ENCODE results near the gene CPE.

CPE gene

DNA sequence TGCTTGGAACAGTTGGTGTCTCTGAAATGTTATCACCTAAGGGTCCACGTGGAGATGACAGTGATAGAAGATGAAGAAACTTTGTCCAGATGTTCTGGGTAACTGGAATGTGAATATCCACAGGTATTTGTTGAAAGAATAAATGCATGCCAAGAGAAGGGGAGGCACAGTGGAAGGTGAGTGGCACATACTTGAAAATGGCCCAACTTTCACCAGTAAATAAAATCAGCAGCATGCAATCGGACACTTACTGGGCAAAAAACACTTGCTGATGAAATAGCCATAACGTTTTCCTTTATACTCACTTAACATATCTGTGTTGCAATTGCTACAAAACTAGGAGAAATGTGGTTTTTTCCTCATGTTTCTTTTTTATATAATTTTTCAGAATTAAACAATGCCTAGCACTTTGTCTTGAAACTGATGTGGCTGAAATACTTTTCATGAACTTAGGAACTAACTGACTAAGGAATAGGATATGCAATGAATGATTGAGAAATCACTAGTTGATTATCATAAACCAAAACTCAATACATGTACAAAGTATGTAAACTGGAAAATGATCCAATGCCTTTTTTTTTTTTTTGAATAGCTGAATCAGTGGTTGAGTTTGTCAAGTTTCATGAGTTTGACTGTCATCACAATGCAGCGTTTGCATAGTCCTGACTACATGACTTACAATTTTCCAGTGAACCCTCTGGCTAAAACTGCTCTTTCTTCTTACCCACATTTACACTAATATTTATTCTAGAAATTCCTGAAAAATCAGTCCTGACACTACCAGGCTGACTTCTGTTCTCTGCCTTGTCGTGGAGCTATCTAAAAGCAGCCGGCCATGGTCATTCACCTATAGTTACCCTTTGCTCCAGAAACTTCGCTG lies 127.4 kb downstream of the CPE start:
- Mint-ChIP-seq H3K4me1 (peaks cover 5% of the 10 kb centered on the region), H3K27me3 (peaks cover 4% of the 10 kb centered on the region), H3K9me3 (no peaks in the 10 kb centered on the region), H3K27ac (no peak overlapping the region), H3K4me3 (no peak overlapping the region), H3K36me3 (no peaks in the 10 kb centered on the region)
- DNase-seq (ENCODE audit: low spot score in 2 of 2) (no peak), ATAC-seq (ENCODE audit: low read depth) (no peak)

DNA sequence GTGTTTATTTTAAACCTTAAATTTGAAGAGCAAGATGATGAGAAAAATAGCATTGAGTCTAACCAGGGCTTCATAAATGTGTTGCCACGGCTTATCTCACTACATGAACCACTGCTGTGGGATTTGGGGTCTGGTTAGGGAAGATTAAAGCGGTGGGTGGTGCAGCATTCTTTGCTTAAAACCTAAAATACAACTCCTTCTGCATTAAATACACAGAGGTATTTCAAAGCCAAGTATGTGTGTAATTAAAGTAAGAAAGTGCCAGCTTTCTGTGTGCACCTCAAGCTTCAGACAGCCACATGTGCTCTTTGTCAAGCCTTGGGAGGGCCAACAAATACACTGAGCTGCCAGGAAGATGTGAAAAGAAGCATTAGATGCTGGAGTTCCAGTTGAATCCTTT lies 128.0 kb downstream of the CPE start:
- Mint-ChIP-seq H3K4me3 (no peak overlapping the region), H3K4me1 (peaks cover 5% of the 10 kb centered on the region), H3K27ac (no peak overlapping the region), H3K9me3 (no peaks in the 10 kb centered on the region), H3K36me3 (no peaks in the 10 kb centered on the region), H3K27me3 (peaks cover 4% of the 10 kb centered on the region)
- DNase-seq (ENCODE audit: low spot score in 2 of 2): no peak
- ATAC-seq (ENCODE audit: low read depth): no peak

DNA sequence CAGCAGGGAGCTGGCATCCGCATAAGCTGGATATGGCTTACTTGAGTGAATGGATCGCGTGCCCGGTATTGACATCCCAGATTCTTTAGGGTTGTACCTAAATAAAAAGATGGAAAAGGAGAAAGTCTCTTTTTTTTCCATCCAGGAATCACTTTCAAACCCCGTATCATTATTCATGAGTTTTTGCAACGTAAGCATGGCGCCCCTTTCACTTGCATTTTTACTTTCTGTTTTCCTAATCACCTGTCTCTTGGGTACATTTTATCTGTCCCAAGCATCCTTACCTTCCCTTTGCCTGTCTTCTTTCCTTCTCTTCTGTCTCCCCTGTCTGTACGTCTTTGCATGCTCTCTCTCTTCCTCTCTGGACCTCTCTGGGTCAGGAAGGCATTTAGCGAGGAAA lies 128.6 kb downstream of the CPE start:
- DNase-seq (ENCODE audit: low spot score in 2 of 2): no peak
- ATAC-seq (ENCODE audit: low read depth): no peak
- H3K27me3 Mint-ChIP-seq: peaks cover 4% of the 10 kb centered on the region

DNA sequence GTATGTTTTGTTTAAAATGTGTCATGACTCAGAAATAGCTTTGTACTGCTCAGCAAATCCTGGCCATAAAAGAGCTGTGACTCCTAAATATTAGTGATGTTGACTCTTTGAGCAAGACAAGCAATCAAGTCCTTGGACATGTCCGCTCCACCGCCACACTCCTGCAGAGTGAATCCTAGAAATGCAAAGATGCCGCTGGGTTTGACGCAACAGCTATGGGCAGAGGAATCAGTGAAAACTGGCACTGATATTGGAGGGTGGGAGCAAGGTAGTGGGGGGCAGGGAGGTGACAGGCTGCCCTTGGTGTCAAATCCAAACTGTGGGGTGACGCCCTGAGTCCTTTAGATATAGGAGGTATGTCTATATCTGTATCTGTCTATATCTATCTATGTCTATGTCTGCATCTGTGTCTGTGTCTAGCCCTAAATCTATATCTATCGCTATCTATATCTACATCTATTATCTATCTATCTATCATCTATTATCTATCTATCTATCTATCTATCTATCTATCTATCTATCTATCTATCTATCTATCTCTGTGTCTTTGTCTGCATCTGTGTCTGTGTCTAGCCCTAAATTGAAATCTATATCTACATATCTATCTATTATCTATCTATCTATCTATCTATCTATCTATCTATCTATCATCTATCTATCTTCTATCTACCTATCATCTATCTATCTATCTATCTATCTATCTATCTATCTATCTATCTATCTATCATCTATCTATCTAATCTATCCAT lies 129.7 kb downstream of the CPE start:
- Mint-ChIP-seq H3K4me3 (no peak overlapping the region), H3K9me3 (no peaks in the 10 kb centered on the region), H3K4me1 (peaks cover 2% of the 10 kb centered on the region), H3K27ac (no peak overlapping the region), H3K36me3 (no peaks in the 10 kb centered on the region), H3K27me3 (peaks cover 4% of the 10 kb centered on the region)
- ATAC-seq (ENCODE audit: low read depth) (no peak), DNase-seq (ENCODE audit: low spot score in 2 of 2) (no peak)

More for the DNA sequence above, 128.6 kb downstream of the CPE start:
- no peaks in the 10 kb centered on the region for H3K9me3 Mint-ChIP-seq
- H3K27ac Mint-ChIP-seq: no peak overlapping the region
- H3K36me3 Mint-ChIP-seq: no peaks in the 10 kb centered on the region
- H3K4me1 Mint-ChIP-seq: peaks cover 5% of the 10 kb centered on the region
- peak overlapping the region; percentile 4 for H3K4me3 Mint-ChIP-seq

DNA sequence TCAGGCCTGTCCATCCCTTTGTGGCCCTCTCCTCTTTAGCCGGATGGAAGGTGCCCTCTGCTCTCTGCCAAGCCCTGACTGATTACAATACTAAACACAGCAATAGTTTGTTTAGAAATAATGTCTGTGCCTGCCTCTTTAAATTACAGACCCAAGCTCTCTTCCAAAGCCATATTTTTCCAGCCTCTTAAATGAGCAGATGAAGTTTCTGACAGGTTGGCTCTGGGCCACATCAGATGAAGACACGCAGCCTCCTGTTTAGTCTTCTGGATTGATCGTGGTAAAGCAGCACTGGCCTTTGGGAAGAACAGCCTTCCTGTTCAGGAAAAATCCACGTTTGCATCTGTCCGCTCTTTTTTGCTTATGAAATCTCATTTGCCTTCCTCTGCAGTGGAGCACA lies 133.6 kb downstream of the CPE start:
- Mint-ChIP-seq H3K4me1 (peaks cover 2% of the 10 kb centered on the region), H3K9me3 (no peaks in the 10 kb centered on the region), H3K4me3 (no peak overlapping the region), H3K27ac (no peak overlapping the region), H3K36me3 (no peaks in the 10 kb centered on the region), H3K27me3 (peaks cover 4% of the 10 kb centered on the region)
- DNase-seq (ENCODE audit: low spot score in 2 of 2): no peak
- ATAC-seq (ENCODE audit: low read depth): no peak

DNA sequence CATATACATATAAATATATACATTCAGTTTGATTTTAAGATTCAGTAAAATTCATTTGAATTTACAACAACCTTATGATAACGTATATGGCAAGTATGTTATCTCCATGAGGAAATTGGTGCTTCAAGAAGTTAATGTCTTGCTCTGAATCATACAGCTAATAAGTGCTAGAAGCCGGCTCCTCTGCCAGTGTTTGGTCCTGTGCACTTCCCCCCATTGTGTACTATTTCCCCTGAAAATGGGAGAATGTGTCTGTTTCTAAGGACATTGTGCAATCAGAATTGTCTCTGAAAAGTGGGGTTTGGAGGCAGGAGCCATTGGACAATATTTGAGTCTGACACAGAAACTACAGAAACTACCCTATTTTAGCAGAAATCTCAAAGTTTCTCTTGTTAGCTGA lies 135.9 kb downstream of the CPE start:
- ATAC-seq (ENCODE audit: low read depth): no peak
- peaks cover 3% of the 10 kb centered on the region for H3K27me3 Mint-ChIP-seq

DNA sequence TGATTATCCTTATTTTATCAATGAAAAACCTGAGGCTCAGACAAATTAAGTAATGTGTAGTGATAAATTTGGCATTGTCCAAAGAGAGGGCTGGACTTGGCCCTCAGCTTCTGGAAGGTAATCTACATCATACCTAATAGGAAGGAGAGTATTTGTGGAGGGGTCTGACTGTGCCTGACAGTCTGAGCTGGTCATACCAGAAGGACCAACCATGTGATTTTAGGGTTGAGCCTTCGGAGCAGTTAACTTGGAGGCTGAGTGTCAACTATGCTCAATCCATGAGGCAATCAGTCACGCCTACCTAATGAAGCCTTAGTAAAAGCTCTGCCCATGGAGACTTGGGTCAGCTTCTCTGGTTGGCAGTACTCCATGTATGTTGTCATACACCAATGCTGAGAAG lies 136.4 kb downstream of the CPE start:
- peaks cover 1% of the 10 kb centered on the region for H3K27me3 Mint-ChIP-seq
- H3K27ac Mint-ChIP-seq: no peak overlapping the region
- H3K4me3 Mint-ChIP-seq: no peak overlapping the region
- no peak for ATAC-seq (ENCODE audit: low read depth)
- H3K9me3 Mint-ChIP-seq: no peaks in the 10 kb centered on the region
- H3K4me1 Mint-ChIP-seq: no peaks in the 10 kb centered on the region
- no peak for DNase-seq (ENCODE audit: low spot score in 2 of 2)
- no peaks in the 10 kb centered on the region for H3K36me3 Mint-ChIP-seq

More for the DNA sequence above, 135.9 kb downstream of the CPE start:
- Mint-ChIP-seq H3K27ac (no peak overlapping the region), H3K36me3 (no peaks in the 10 kb centered on the region), H3K4me1 (no peaks in the 10 kb centered on the region), H3K4me3 (no peak overlapping the region), H3K9me3 (no peaks in the 10 kb centered on the region)
- no peak for DNase-seq (ENCODE audit: low spot score in 2 of 2)

DNA sequence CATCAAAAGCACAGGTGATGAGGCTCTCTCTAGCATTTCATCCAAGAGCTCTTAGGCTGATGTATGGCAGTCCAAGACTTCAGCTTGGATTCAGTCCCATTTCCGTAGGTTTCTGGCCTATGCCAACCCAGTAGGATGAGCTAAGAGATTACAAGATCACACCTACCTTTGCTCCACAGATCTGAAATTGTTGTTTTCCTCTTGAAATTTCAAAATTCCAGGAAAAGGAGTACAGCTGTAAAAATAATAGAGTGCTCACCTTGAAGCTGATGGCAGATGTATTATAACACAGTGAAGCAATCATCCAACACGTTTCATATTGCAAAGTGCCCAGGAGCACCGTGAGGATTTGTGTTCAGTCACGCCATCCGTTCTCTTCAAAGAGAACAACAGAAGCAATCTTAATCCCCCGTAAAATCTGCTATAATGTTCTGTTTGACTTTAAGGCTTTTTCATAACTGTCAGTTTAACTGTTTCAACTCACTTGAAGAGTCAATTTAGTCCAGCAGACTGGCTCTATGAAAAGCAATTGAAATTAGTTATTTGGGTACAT lies 137.5 kb downstream of the CPE start:
- DNase-seq (ENCODE audit: low spot score in 2 of 2): no peak
- Mint-ChIP-seq H3K9me3 (no peaks in the 10 kb centered on the region), H3K36me3 (no peaks in the 10 kb centered on the region), H3K27me3 (peaks cover 1% of the 10 kb centered on the region), H3K4me3 (no peak overlapping the region), H3K27ac (no peak overlapping the region), H3K4me1 (no peaks in the 10 kb centered on the region)
- ATAC-seq (ENCODE audit: low read depth): no peak

DNA sequence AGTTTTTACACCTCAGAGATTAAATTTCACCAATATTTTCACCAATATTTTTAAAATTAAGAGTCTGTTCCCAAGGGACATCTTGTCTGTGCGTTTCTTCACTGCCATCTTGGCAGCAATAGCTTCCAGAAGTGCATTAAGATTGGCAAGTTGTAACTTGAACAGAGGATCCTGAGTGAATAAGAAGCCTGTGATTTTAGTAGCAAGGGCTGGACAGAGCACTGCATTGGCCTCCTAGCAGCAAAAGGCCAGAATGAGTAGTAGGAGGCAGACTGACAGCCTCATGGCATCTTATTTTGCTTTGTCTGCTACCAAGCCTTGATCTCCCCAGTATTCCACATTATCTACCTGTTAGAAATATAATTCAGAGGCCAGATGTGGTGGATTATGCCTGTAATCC lies 138.4 kb downstream of the CPE start:
- H3K36me3 Mint-ChIP-seq: no peaks in the 10 kb centered on the region
- H3K9me3 Mint-ChIP-seq: no peaks in the 10 kb centered on the region
- H3K27ac Mint-ChIP-seq: no peak overlapping the region
- H3K4me3 Mint-ChIP-seq: no peak overlapping the region
- ATAC-seq (ENCODE audit: low read depth): no peak
- H3K4me1 Mint-ChIP-seq: no peaks in the 10 kb centered on the region
- DNase-seq (ENCODE audit: low spot score in 2 of 2): no peak
- H3K27me3 Mint-ChIP-seq: peaks cover 1% of the 10 kb centered on the region

DNA sequence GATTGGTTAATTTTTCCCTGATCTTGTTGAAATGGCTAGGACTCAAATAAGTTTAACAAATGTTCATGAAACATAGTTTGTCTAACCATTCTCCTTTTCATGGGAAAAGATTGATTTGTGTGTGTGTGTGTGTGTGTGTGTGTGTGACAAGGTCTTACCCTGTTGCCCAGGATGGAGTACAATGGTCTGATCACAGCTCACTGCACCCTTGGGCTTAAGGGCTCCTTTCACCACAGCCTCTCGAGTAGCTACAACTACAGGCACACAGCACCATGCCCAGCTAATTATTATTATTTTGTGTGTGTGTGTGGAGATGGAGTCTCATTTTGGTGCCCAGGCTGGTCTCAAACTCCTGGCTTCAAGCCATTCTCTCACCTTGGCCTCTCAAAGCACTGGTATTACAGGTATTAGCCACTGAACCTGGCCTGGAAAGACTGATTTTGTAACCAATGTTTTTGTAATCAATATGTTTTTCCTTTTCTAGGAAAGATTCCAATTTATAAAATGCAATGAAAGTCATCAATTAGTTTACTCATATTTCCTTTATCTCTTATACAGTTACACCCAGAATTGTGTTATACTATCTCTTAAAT lies 139.3 kb downstream of the CPE start:
- Mint-ChIP-seq H3K4me1 (no peaks in the 10 kb centered on the region), H3K9me3 (no peaks in the 10 kb centered on the region), H3K36me3 (no peaks in the 10 kb centered on the region), H3K27ac (no peak overlapping the region), H3K4me3 (no peak overlapping the region), H3K27me3 (peaks cover 1% of the 10 kb centered on the region)
- ATAC-seq (ENCODE audit: low read depth) (no peak), DNase-seq (ENCODE audit: low spot score in 2 of 2) (no peak)

DNA sequence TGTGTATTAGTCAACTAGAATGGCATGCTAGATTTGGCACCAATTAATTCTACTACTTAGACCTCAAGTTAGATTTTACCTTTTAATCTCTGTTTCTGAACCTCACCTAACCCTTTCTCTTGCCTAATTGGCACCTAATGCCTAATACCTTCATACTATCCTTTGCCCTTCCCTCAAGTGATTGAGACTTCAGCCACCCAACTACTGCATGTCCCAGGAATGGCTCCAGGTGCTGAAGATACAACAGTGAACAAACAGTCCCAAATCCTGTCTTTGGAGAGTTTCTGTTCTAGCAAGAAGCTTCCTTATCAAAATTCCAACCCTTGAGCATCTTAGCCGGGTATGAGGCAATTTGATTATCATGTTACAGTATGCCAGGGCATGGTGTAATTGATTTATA lies 139.9 kb downstream of the CPE start:
- H3K27ac Mint-ChIP-seq: no peak overlapping the region
- H3K4me3 Mint-ChIP-seq: no peak overlapping the region
- ATAC-seq (ENCODE audit: low read depth) (no peak), DNase-seq (ENCODE audit: low spot score in 2 of 2) (no peak)
- H3K9me3 Mint-ChIP-seq: no peaks in the 10 kb centered on the region
- no peaks in the 10 kb centered on the region for H3K4me1 Mint-ChIP-seq
- no peaks in the 10 kb centered on the region for H3K36me3 Mint-ChIP-seq
- no peaks in the 10 kb centered on the region for H3K27me3 Mint-ChIP-seq

DNA sequence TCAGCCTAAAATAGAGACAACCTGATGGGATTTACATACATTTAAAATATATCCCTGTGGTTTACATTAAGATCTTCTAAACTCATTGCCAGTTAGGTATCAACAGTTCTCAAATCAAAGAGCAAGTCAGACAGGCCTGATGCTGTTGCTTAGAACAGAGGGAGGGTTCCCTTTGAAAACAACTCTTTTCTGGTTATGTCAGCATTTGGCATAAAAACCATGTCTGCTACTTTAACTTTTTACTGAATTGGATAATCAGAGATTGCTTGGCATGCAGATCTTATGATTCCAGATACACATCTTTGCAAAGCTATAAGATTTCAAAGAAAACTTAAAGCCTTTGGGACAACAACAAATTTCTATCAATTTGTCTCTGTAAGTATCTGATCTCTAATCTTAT lies 140.8 kb downstream of the CPE start:
- H3K9me3 Mint-ChIP-seq: no peaks in the 10 kb centered on the region
- H3K27me3 Mint-ChIP-seq: peaks cover 2% of the 10 kb centered on the region
- H3K4me3 Mint-ChIP-seq: no peak overlapping the region
- no peak overlapping the region for H3K27ac Mint-ChIP-seq
- DNase-seq (ENCODE audit: low spot score in 2 of 2): no peak
- H3K4me1 Mint-ChIP-seq: no peaks in the 10 kb centered on the region
- ATAC-seq (ENCODE audit: low read depth): no peak
- H3K36me3 Mint-ChIP-seq: no peaks in the 10 kb centered on the region

DNA sequence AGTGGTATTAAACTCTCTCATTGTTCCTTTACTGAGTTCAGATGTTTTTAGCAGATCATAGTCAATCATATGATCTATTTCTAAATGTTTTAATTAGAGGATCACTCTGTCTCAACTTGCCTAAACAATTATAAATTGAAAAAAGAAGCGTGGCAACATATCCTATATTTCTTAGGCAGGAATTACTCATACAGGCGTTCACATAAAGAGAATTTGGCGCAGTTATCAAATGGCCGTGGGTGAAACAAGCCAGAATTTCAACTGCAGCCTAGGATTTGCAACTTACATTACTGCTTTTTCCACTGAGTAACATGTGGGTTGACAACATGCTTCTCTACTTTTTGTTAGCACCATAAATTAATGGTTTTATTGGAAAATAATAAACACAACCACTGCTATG lies 141.3 kb downstream of the CPE start:
- Mint-ChIP-seq H3K9me3 (no peaks in the 10 kb centered on the region), H3K4me3 (no peak overlapping the region), H3K36me3 (no peaks in the 10 kb centered on the region), H3K27me3 (peaks cover 2% of the 10 kb centered on the region), H3K27ac (no peak overlapping the region), H3K4me1 (no peaks in the 10 kb centered on the region)
- DNase-seq (ENCODE audit: low spot score in 2 of 2): no peak
- ATAC-seq (ENCODE audit: low read depth): no peak

DNA sequence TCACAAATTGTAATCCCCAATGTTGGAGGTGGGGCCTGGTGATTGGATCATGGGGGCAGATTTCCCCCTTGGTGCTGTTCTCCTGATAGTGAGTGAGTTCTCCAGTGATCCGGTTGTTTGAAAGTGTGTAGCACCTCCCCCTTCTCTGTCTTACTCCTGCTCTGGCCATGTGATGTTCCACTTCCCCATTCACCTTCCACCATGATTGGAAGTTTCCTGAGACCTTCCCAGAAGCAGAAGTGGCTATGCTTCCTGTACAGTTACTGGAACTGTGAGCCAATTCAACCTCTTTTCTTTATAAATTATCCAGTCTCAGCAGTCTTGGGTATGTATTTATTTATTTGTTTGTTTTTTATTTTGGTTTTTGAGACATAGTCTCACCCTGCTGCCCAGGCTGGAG lies 143.2 kb downstream of the CPE start:
- Mint-ChIP-seq H3K9me3 (no peaks in the 10 kb centered on the region), H3K27ac (no peak overlapping the region), H3K4me3 (no peak overlapping the region), H3K27me3 (peaks cover 2% of the 10 kb centered on the region), H3K4me1 (no peaks in the 10 kb centered on the region), H3K36me3 (no peaks in the 10 kb centered on the region)
- ATAC-seq (ENCODE audit: low read depth) (no peak), DNase-seq (ENCODE audit: low spot score in 2 of 2) (no peak)

Measured in memory B cell (primary cell).